Stimulated activated effector memory CD8-positive, alpha-beta T cell treated with anti-CD3 and anti-CD28 coated beads, Interleukin-12 subunit alpha, Interleukin-12 subunit beta, amount 100 ng/mL, for 72 hours (primary cell): Measurements from ENCODE around the gene SPON2.

Source experiments
- ATAC-seq: fragments of 150-1000 bp; cut with Tn5 transposase; 2 replicates; pipeline ENCODE4 v1.10.0; 2021
- DNase-seq, 2 donors: peaks; one replicate each; pipeline ENCODE4 v3.0.0; 2021 to 2022; ENCODE audit warnings: low spot score in 2 of 2
- H3K27ac Mint-ChIP-seq: one replicate; pipeline ENCODE4 v1.8.0; 2022; ENCODE audit warnings: mild to moderate bottlenecking, mixed read lengths
- H3K36me3 Mint-ChIP-seq: one replicate; pipeline ENCODE4 v1.8.0; 2022; ENCODE audit warnings: mild to moderate bottlenecking, mixed read lengths
- H3K4me1 Mint-ChIP-seq: one replicate; pipeline ENCODE4 v1.8.0; 2022; ENCODE audit warnings: mixed read lengths
- H3K4me3 Mint-ChIP-seq: one replicate; pipeline ENCODE4 v1.8.0; 2022; ENCODE audit warnings: mild to moderate bottlenecking, mixed read lengths
- H3K9me3 Mint-ChIP-seq: one replicate; pipeline ENCODE4 v1.8.0; 2022; ENCODE audit warnings: mixed read lengths

The SPON2 gene

DNA sequence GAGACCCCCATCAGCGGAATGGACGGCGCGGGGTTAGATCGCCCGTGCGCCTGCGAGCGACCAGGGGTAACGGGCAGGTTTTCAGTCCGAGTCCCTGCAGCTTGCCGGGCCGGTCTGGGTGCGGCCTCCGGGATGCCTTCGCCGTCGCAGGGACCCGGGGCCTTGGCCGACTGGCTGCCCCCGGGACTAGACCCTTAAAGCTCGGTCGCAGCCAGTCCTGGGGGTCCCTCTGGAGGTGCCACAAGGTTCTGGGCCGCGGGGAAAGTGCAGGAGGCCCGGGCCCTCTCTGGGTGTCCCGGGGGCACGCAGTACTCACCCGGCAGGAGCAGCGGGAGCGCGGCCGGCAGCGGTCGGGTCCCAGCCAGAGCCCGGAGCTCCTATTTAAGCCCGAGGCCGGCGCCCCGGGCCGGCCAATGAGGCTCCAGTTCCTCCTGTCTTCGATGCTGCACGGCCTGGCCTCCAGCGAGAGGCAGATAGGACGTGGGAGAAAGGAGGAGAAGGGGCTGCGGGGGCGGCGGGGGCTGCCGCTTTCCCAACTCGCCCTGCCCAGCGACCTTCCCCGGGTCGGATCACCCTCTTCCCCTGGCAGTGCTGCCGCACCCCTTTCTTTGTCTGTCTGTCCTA is at the start of gene SPON2:
SPON2 (minus strand) TSS at position 356 of the 624 bp plus-strand sequence.
- H3K27ac Mint-ChIP-seq: no peak within 1 kb of the TSS
- DNase-seq: no peak
- H3K4me1 Mint-ChIP-seq: peaks cover 53% of the 10 kb centered on the region

DNA sequence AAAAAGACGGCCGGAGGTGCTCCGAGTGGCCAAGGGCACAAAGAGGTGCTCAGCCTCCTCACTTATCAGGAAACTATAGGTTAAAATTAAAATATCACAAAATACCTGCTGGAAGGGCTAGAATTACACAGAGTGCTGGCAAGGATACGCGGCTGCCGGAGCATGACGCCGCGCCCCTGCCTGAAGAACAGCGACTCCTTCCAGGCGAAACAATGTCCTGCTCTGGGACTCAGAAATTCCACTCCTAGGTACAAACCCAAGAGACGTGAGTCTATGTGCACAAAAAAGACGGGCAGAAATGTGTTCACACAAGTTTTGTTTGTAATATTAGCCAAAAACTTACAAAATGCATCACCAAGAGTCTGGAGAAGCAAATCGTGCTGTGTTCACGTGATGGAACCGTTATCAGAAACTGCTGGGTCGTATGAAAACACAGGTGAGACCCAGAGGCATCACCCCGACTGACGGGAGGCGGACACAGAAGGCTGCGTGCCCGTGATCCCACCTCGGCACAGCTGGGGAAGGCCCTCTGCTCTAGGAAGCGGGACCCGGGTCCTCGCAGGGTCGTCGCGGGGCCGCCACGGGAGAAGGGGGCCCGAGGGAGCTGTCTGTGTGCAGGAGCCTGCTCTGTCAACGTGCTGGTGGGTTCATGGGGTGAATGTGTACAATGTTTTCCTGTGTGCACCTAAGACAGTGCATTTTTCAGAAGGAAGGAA is 48.9 kb upstream of the SPON2 start:
- no peak overlapping the region for H3K4me3 Mint-ChIP-seq
- H3K27ac Mint-ChIP-seq: peak overlapping the region; percentile 78
- ATAC-seq (no peak), DNase-seq (no peak)
- no peaks in the 10 kb centered on the region for H3K9me3 Mint-ChIP-seq
- H3K4me1 Mint-ChIP-seq: peaks cover 51% of the 10 kb centered on the region
- peaks cover 76% of the 10 kb centered on the region for H3K36me3 Mint-ChIP-seq

More for the DNA sequence above, at the start of gene SPON2:
- ATAC-seq: no peak
- Mint-ChIP-seq H3K4me3 (peak within 1 kb of the TSS; percentile 63), H3K9me3 (no peaks in the 10 kb centered on the region), H3K36me3 (peaks cover 4% of the 10 kb centered on the region)

- ATAC-seq (no peak), DNase-seq (no peak)
- peaks cover 52% of the 10 kb centered on the region for H3K4me1 Mint-ChIP-seq
- H3K9me3 Mint-ChIP-seq: no peaks in the 10 kb centered on the region
- H3K36me3 Mint-ChIP-seq: peaks cover 71% of the 10 kb centered on the region
- H3K4me3 Mint-ChIP-seq: no peak overlapping the region
- H3K27ac Mint-ChIP-seq: no peak overlapping the region
Measured at GRCh38 chr4:1220566-1220965, 48.2 kb upstream of the SPON2 start.

- H3K27ac Mint-ChIP-seq: peak overlapping the region; percentile 87
- H3K9me3 Mint-ChIP-seq: no peaks in the 10 kb centered on the region
- H3K4me1 Mint-ChIP-seq: peaks cover 49% of the 10 kb centered on the region
- peak overlapping the region; percentile 65 for H3K4me3 Mint-ChIP-seq
- ATAC-seq (no peak), DNase-seq (no peak)
- H3K36me3 Mint-ChIP-seq: peaks cover 72% of the 10 kb centered on the region
Measured at GRCh38 chr4:1219566-1219950, 47.2 kb upstream of the SPON2 start.

GRCh38 chr4:1218634-1219565 is 46.5 kb upstream of the SPON2 start:
- peaks cover 65% of the 10 kb centered on the region for H3K36me3 Mint-ChIP-seq

DNA sequence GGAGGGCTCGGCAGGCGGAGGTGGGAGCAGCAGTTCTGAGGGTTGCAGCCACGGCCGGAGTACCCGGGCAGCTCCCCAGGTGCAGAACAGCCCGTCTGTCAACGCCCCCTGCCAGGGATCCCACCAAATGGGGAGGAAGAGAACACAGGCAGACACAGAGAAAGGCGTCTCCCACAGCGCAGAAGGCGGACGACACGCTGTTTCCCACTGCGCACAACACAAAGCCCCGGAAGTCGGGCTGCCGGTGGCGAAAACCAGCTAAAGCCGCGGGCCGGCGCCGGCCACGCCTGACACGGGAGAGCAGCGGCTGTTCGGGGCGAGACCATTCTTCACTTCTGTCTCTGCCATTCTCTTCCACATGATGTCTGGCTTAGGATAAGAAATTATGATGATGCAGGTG is 45.0 kb upstream of the SPON2 start:
- peak overlapping the region; percentile 87 for H3K27ac Mint-ChIP-seq
- peaks cover 40% of the 10 kb centered on the region for H3K4me1 Mint-ChIP-seq
- peaks cover 74% of the 10 kb centered on the region for H3K36me3 Mint-ChIP-seq
- ATAC-seq (no peak), DNase-seq (no peak)
- H3K4me3 Mint-ChIP-seq: peak overlapping the region; percentile 65
- H3K9me3 Mint-ChIP-seq: no peaks in the 10 kb centered on the region

More at GRCh38 chr4:1218634-1219565, 46.5 kb upstream of the SPON2 start:
- peaks cover 42% of the 10 kb centered on the region for H3K4me1 Mint-ChIP-seq
- peak overlapping the region; percentile 65 for H3K4me3 Mint-ChIP-seq
- no peaks in the 10 kb centered on the region for H3K9me3 Mint-ChIP-seq
- DNase-seq (no peak), ATAC-seq (no peak)
- peak overlapping the region; percentile 87 for H3K27ac Mint-ChIP-seq

DNA sequence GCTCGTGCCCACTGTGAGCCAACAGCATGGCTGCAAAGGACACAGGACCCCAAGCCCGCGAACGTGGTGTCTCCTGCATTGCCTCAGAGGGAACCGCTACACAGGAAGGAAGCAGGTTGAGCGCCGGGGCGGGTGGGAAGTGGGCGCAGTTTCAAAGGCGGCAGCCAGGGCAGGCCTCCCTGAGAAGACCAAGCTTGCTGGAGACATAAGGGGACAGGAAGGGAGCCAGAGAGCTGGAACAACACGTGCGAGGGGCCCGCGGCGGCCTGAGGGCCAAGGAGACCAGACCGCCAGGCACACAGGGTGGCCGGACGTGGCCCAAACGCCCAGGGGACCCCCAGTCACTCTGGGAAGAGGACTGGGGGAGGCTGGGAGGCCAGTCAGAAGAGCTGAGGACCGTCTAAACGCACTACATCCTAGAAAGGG is 44.5 kb upstream of the SPON2 start:
- ATAC-seq (peak; percentile 87), DNase-seq (peak; percentile 49 to 81)
- Mint-ChIP-seq H3K9me3 (no peaks in the 10 kb centered on the region), H3K27ac (peak overlapping the region; percentile 87), H3K4me3 (peak overlapping the region; percentile 65), H3K36me3 (peaks cover 76% of the 10 kb centered on the region), H3K4me1 (peaks cover 39% of the 10 kb centered on the region)

DNA sequence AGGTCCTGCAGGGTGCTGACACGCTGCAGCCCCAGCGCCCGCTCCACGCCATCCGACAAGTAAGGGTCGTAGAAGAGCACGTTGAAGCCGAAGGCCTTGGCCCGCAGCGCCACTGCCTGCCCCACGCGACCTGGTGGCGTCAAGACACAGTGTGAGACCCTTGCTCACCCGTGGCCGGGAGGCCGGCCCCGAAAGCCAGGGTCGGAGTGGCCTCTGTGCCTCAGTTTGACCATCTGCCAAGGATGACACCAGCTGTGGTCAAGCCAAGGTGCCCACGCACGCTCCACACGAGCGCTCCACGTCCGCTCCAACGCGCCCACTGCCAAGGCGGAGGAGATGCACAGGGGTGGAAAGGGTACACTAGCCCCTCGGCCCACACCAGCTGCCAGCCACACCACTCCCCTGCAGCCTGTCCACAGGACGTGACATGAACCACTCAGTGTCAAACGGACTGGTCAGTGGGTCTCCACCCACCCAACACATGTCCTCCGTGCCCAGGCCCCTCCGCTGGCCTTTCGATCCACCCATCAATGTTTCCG is 43.8 kb upstream of the SPON2 start:
- peaks cover 35% of the 10 kb centered on the region for H3K4me1 Mint-ChIP-seq
- H3K36me3 Mint-ChIP-seq: peaks cover 76% of the 10 kb centered on the region
- DNase-seq (no peak), ATAC-seq (no peak)
- no peaks in the 10 kb centered on the region for H3K9me3 Mint-ChIP-seq
- H3K27ac Mint-ChIP-seq: peak overlapping the region; percentile 87
- peak overlapping the region; percentile 65 for H3K4me3 Mint-ChIP-seq

- Mint-ChIP-seq H3K36me3 (peaks cover 74% of the 10 kb centered on the region), H3K9me3 (no peaks in the 10 kb centered on the region), H3K27ac (no peak overlapping the region), H3K4me1 (peaks cover 35% of the 10 kb centered on the region), H3K4me3 (no peak overlapping the region)
- DNase-seq: no peak
- no peak for ATAC-seq
Measured at GRCh38 chr4:1215141-1216075, 43.0 kb upstream of the SPON2 start.

GRCh38 chr4:1214101-1215095 is 42.0 kb upstream of the SPON2 start:
- Mint-ChIP-seq H3K9me3 (no peaks in the 10 kb centered on the region), H3K27ac (no peak overlapping the region), H3K36me3 (peaks cover 64% of the 10 kb centered on the region), H3K4me3 (no peak overlapping the region), H3K4me1 (peaks cover 31% of the 10 kb centered on the region)
- DNase-seq (no peak), ATAC-seq (no peak)

GRCh38 chr4:1213336-1213995 is 41.1 kb upstream of the SPON2 start:
- Mint-ChIP-seq H3K36me3 (peaks cover 55% of the 10 kb centered on the region), H3K4me3 (no peak overlapping the region), H3K9me3 (no peaks in the 10 kb centered on the region), H3K27ac (no peak overlapping the region), H3K4me1 (peaks cover 29% of the 10 kb centered on the region)
- ATAC-seq (no peak), DNase-seq (no peak)

- Mint-ChIP-seq H3K9me3 (no peaks in the 10 kb centered on the region), H3K4me1 (peaks cover 22% of the 10 kb centered on the region), H3K36me3 (peaks cover 47% of the 10 kb centered on the region), H3K4me3 (no peak overlapping the region), H3K27ac (peak overlapping the region; percentile 23)
- DNase-seq (no peak), ATAC-seq (no peak)
Measured at GRCh38 chr4:1212546-1213335, 40.4 kb upstream of the SPON2 start.
